Chondrocyte (in vitro differentiated cells): ENCODE results near the gene CAV2. TPM values are rescaled to one million over a fixed set of nuclear protein-coding genes. Genes with fewer than 3 reads are reported as not detected.

Source experiments
- DNase-seq: peaks from one replicate; pipeline ENCODE4 v3.0.0; 2021; ENCODE audit warnings: mixed read lengths, low spot score
- H3K27ac Mint-ChIP-seq: one replicate; pipeline ENCODE4 v1.8.0; 2021; ENCODE audit warnings: mild to moderate bottlenecking, moderate library complexity, mixed read lengths; ENCODE audit not compliant: unreplicated experiment
- H3K27me3 Mint-ChIP-seq: 2 replicates; pipeline ENCODE4 v1.8.0; 2021; ENCODE audit warnings: low read depth, mixed read lengths
- H3K36me3 Mint-ChIP-seq: 2 replicates; pipeline ENCODE4 v1.8.0; 2021; ENCODE audit warnings: low read depth, mixed read lengths
- H3K4me1 Mint-ChIP-seq: 2 replicates; pipeline ENCODE4 v1.8.0; 2021; ENCODE audit warnings: low read depth, mild to moderate bottlenecking, mixed read lengths
- H3K4me3 Mint-ChIP-seq: one replicate; pipeline ENCODE4 v1.8.0; 2021; ENCODE audit warnings: mild to moderate bottlenecking, moderate library complexity, mixed read lengths; ENCODE audit not compliant: unreplicated experiment
- H3K9me3 Mint-ChIP-seq: 2 replicates; pipeline ENCODE4 v1.8.0; 2021; ENCODE audit warnings: low read depth, mixed read lengths
- total RNA-seq: library from RNA; stranded (reverse); gene quantifications from 3 replicates; pipeline ENCODE4 v1.2.1, GENCODE V29; 2021
- TF ChIP-seq, protein P1 (sequence below): fragments of 200-600 bp; sonication (generic); IDR thresholded peaks from 2 replicates; pipeline ENCODE4 v1.5.0; 2021; ENCODE audit warnings: antibody characterized with exemption, mild to moderate bottlenecking, moderate library complexity

CAV2 gene
- total RNA-seq, 1 donor from 2014 or later = 127 TPM

- DNase-seq = no peak
- Mint-ChIP-seq H3K4me3 (no peak overlapping the region), H3K9me3 (no peaks in the 10 kb centered on the region), H3K27me3 (no peaks in the 10 kb centered on the region), H3K4me1 (peaks cover 29% of the 10 kb centered on the region), H3K36me3 (no peaks in the 10 kb centered on the region), H3K27ac (peak overlapping the region; percentile 70)
- TF ChIP-seq, protein P1, sequence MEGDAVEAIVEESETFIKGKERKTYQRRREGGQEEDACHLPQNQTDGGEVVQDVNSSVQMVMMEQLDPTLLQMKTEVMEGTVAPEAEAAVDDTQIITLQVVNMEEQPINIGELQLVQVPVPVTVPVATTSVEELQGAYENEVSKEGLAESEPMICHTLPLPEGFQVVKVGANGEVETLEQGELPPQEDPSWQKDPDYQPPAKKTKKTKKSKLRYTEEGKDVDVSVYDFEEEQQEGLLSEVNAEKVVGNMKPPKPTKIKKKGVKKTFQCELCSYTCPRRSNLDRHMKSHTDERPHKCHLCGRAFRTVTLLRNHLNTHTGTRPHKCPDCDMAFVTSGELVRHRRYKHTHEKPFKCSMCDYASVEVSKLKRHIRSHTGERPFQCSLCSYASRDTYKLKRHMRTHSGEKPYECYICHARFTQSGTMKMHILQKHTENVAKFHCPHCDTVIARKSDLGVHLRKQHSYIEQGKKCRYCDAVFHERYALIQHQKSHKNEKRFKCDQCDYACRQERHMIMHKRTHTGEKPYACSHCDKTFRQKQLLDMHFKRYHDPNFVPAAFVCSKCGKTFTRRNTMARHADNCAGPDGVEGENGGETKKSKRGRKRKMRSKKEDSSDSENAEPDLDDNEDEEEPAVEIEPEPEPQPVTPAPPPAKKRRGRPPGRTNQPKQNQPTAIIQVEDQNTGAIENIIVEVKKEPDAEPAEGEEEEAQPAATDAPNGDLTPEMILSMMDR = no peak
Observed at GRCh38 chr7:116517626-116518025, 18.1 kb downstream of the CAV2 start.

- Mint-ChIP-seq H3K4me1 (peaks cover 38% of the 10 kb centered on the region), H3K36me3 (no peaks in the 10 kb centered on the region), H3K9me3 (no peaks in the 10 kb centered on the region), H3K27me3 (no peaks in the 10 kb centered on the region), H3K4me3 (no peak overlapping the region), H3K27ac (no peak overlapping the region)
- TF ChIP-seq, protein P1 = no peak
- no peak for DNase-seq
Observed at GRCh38 chr7:116518961-116519360, 19.4 kb downstream of the CAV2 start.

GRCh38 chr7:116521046-116521664 is 21.6 kb downstream of the CAV2 start:
- Mint-ChIP-seq H3K27ac (no peak overlapping the region), H3K27me3 (no peaks in the 10 kb centered on the region), H3K4me1 (peaks cover 38% of the 10 kb centered on the region), H3K4me3 (no peak overlapping the region), H3K9me3 (no peaks in the 10 kb centered on the region), H3K36me3 (no peaks in the 10 kb centered on the region)
- TF ChIP-seq, protein P1 = no peak
- no peak for DNase-seq

DNA sequence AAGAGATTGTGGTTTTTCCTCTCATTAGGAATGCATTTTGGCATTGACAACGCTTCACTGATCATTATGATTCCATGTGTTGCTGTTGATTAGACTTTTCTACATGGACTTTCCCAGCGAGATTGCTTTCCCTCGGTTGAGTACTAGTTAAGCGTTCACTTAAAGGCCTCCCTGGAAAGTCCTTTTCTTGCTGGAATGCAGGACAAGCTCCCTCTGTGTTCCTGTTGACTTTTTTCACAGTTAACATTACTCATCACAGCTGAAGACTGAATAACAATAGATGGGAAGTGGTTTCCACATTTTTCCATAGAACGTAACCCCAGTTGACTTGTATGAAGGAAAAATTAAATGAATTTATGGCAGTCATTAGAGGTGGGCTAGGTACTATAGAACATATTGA is 22.7 kb downstream of the CAV2 start:
- TF ChIP-seq, protein P1 = no peak

DNA sequence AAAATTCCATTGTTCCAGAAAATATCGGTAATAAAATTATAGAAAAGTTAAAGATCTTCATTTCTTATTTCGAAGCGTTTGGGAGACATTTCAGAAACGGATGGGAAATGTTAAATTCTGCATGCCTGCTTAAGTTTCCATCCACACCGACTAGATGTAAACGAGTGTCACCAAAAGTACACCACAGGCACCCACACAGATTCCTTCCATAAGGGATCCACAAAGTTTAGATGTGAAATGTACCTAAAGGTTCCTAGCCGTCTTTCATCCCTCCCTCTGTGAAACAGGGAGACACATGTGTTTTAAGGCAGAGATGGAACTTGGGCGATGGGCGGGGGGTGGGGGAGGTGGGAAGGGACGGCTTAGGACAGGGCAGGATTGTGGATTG is 24.7 kb downstream of the CAV2 start:
- H3K4me3 Mint-ChIP-seq = peak overlapping the region; percentile 98
- peaks cover 64% of the 10 kb centered on the region for H3K4me1 Mint-ChIP-seq
- H3K36me3 Mint-ChIP-seq = peaks cover 6% of the 10 kb centered on the region
- TF ChIP-seq, protein P1 = no peak
- H3K9me3 Mint-ChIP-seq = no peaks in the 10 kb centered on the region
- no peak for DNase-seq
- H3K27ac Mint-ChIP-seq = peak overlapping the region; percentile 98
- H3K27me3 Mint-ChIP-seq = no peaks in the 10 kb centered on the region

More for the DNA sequence above, 22.7 kb downstream of the CAV2 start:
- peak overlapping the region; percentile 85 for H3K27ac Mint-ChIP-seq
- H3K4me1 Mint-ChIP-seq = peaks cover 49% of the 10 kb centered on the region
- no peak overlapping the region for H3K4me3 Mint-ChIP-seq
- no peaks in the 10 kb centered on the region for H3K9me3 Mint-ChIP-seq
- H3K27me3 Mint-ChIP-seq = no peaks in the 10 kb centered on the region
- no peak for DNase-seq
- H3K36me3 Mint-ChIP-seq = peaks cover 6% of the 10 kb centered on the region
